Measurements from ENCODE around the gene SSBP4. TPM values are rescaled to one million over a fixed set of nuclear protein-coding genes. Genes with fewer than 3 reads are reported as not detected.
A peak's percentile ranks its signal among the peaks of the same experiment; 100 is the strongest.

The SSBP4 gene
- total RNA-seq, 1 experiment from 2014 or later: 46.1 TPM

DNA sequence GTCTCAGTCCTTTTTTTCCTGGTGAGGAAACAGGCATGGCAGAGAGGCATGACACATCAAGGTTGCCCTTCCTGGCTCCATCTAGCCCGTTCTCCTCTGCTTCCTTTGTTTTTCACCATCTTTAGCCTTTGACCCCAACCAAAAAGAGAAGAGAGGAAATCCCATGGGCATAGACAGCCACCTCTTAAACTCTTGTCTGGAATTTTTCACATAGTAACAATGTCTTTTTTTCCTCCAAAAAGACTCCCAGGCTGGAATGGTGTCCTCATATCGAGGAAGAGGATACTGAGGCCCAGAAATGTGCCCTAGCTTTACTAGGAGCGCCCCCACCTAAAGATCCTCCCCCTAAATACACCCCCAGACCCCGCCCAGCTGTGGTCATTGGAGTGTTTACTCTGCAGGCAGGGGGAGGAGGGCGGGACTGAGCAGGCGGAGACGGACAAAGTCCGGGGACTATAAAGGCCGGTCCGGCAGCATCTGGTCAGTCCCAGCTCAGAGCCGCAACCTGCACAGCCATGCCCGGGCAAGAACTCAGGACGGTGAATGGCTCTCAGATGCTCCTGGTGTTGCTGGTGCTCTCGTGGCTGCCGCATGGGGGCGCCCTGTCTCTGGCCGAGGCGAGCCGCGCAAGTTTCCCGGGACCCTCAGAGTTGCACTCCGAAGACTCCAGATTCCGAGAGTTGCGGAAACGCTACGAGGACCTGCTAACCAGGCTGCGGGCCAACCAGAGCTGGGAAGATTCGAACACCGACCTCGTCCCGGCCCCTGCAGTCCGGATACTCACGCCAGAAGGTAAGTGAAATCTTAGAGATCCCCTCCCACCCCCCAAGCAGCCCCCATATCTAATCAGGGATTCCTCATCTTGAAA is 33.3 kb upstream of the SSBP4 start, which contains the start of gene GDF15:
Gene GDF15 (plus strand): TSS at position 484 of the 868 bp plus-strand sequence. CDS start 32 bp downstream, at position 516.
- Histone ChIP-seq H2BK5ac (ENCODE audit: insufficient read length, low read length) (no peak within 1 kb of the TSS), H2BK12ac (ENCODE audit: insufficient read length, low read depth, low read length) (no peak within 1 kb of the TSS), H3K23ac (ENCODE audit: insufficient read length, low read depth, low read length) (no peak within 1 kb of the TSS), H3K27me3 (ENCODE audit: insufficient read depth, low read length) (no peaks in the 10 kb centered on the region), H3K4ac (ENCODE audit: low read depth, low read length) (no peak within 1 kb of the TSS), H2AFZ (ENCODE audit: low read length) (no peak within 1 kb of the TSS), H2BK20ac (ENCODE audit: low read depth, low read length, poor library complexity, severe bottlenecking) (no peak within 1 kb of the TSS), H3K9me3 (ENCODE audit: control insufficient read depth, low read depth, low read length) (no peaks in the 10 kb centered on the region), H3T11ph (ENCODE audit: low read length) (no peak within 1 kb of the TSS), H4K91ac (ENCODE audit: insufficient read length, low read depth, low read length) (no peak within 1 kb of the TSS), H3K9ac (ENCODE audit: extremely low read depth, insufficient read length, low read length) (no peak within 1 kb of the TSS), H2BK120ac (ENCODE audit: low read depth, low read length, poor library complexity, severe bottlenecking) (no peak within 1 kb of the TSS), H3K4me2 (ENCODE audit: insufficient read depth, insufficient read length, low read length) (peak within 1 kb of the TSS; percentile 5), H3K79me1 (ENCODE audit: insufficient read depth, low read depth, low read length, poor library complexity, severe bottlenecking) (no peaks in the 10 kb centered on the region), H2BK15ac (ENCODE audit: low read depth, low read length) (no peak within 1 kb of the TSS), H3K27ac (ENCODE audit: insufficient read length, low read depth, low read length) (no peak within 1 kb of the TSS), H4K5ac (ENCODE audit: insufficient read length, low read depth, low read length) (no peak within 1 kb of the TSS), H3K18ac (ENCODE audit: insufficient read length, low read depth, low read length) (no peak within 1 kb of the TSS), H3K23me2 (ENCODE audit: insufficient read length, low read depth, low read length, poor library complexity, severe bottlenecking) (no peaks in the 10 kb centered on the region), H3K79me2 (ENCODE audit: insufficient read depth, low read length) (no peaks in the 10 kb centered on the region), H4K8ac (replicated peaks; ENCODE audit: insufficient read length, low read depth, low read length) (no peak within 1 kb of the TSS), H3K56ac (ENCODE audit: insufficient read length, low read depth, low read length) (no peak within 1 kb of the TSS), H3K4me1 (ENCODE audit: insufficient read depth, low read length) (no peaks in the 10 kb centered on the region), H2AK5ac (ENCODE audit: insufficient read length, low read length) (no peak within 1 kb of the TSS), H3K14ac (ENCODE audit: insufficient read depth, low read length) (no peak within 1 kb of the TSS), H4K20me1 (ENCODE audit: control insufficient read depth, insufficient read depth, insufficient read length) (no peaks in the 10 kb centered on the region)
- TF ChIP-seq, protein P1, sequence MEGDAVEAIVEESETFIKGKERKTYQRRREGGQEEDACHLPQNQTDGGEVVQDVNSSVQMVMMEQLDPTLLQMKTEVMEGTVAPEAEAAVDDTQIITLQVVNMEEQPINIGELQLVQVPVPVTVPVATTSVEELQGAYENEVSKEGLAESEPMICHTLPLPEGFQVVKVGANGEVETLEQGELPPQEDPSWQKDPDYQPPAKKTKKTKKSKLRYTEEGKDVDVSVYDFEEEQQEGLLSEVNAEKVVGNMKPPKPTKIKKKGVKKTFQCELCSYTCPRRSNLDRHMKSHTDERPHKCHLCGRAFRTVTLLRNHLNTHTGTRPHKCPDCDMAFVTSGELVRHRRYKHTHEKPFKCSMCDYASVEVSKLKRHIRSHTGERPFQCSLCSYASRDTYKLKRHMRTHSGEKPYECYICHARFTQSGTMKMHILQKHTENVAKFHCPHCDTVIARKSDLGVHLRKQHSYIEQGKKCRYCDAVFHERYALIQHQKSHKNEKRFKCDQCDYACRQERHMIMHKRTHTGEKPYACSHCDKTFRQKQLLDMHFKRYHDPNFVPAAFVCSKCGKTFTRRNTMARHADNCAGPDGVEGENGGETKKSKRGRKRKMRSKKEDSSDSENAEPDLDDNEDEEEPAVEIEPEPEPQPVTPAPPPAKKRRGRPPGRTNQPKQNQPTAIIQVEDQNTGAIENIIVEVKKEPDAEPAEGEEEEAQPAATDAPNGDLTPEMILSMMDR (conservative IDR thresholded peaks at IDR 0.05): peak; percentile 90
- Mint-ChIP-seq H3K36me3 (ENCODE audit: insufficient read depth in 1 of 3, low read depth in 3 of 3) (peaks cover 0 to 5% (median 5%) of the 10 kb centered on the region in 3 experiments; a peak in 1 of 7 replicates), H3K4me3 (peak within 1 kb of the TSS in 1 of 2 experiments; percentile 65; a peak in 3 of 5 replicates), H3K27me3 (ENCODE audit: low read depth) (peaks cover 37% of the 10 kb centered on the region), H3K4me1 (peaks cover 19 to 24% of the 10 kb centered on the region in 2 experiments), H3K9me3 (no peaks in the 10 kb centered on the region), H3K27ac (peak within 1 kb of the TSS in 2 of 3 experiments; percentile 79 to 84; a peak in 4 of 7 replicates)
- peak; percentile 94 for DNase-seq
- WGBS (ENCODE audit: extremely low coverage, insufficient read length, low lambda C conversion rate): no CpG with 5 or more reads among the region's 33 CpGs

All from H9 (cell line).